HepG2 (cell line): ENCODE data around the gene TAF6L. TPM values are rescaled to one million over a fixed set of nuclear protein-coding genes. Genes with fewer than 3 reads are reported as not detected.

Source experiments
- ARNT ChIP-seq: fragments of 450-650 bp; IDR thresholded peaks from 2 replicates; pipeline ENCODE4 v1.6.1; 2017
- CAMTA2 ChIP-seq: sonication (generic); formaldehyde crosslinking; IDR thresholded peaks from 2 replicates; pipeline ENCODE4 v1.4.0; 2020; ENCODE audit warnings: mild to moderate bottlenecking, missing genetic modification reagents, borderline replicate concordance
- DNMT1 ChIP-seq: sonication (generic); formaldehyde crosslinking; IDR thresholded peaks from 2 replicates; pipeline ENCODE4 v1.5.1; 2020; ENCODE audit warnings: mild to moderate bottlenecking, missing genetic modification reagents
- GFI1 ChIP-seq: sonication (generic); formaldehyde crosslinking; IDR thresholded peaks from 2 replicates; pipeline ENCODE4 v1.5.0; 2020; ENCODE audit warnings: missing genetic modification reagents, mild to moderate bottlenecking, borderline replicate concordance
- HINFP ChIP-seq: sonication (generic); formaldehyde crosslinking; IDR thresholded peaks from 2 replicates; pipeline ENCODE4 v1.4.0; 2020; ENCODE audit warnings: low read depth, mild to moderate bottlenecking, missing genetic modification reagents
- MTA3 ChIP-seq: sonication (generic); formaldehyde crosslinking; IDR thresholded peaks from 2 replicates; pipeline ENCODE4 v1.4.0; 2020; ENCODE audit warnings: missing genetic modification reagents
- PRMT3 ChIP-seq: sonication (generic); formaldehyde crosslinking; IDR thresholded peaks from 2 replicates; pipeline ENCODE4 v1.8.1; 2022; ENCODE audit warnings: low read depth, mild to moderate bottlenecking, moderate library complexity, missing genetic modification reagents, borderline replicate concordance
- RERE ChIP-seq: IDR thresholded peaks from 2 replicates; pipeline ENCODE4 v1.6.1; 2016; ENCODE audit warnings: low read depth, missing genetic modification reagents, missing compliant biosample characterization
- SMAD9 ChIP-seq: sonication (generic); formaldehyde crosslinking; IDR thresholded peaks from 2 replicates; pipeline ENCODE4 v1.5.1; 2020; ENCODE audit warnings: mild to moderate bottlenecking, missing genetic modification reagents
- SNAI1 ChIP-seq: sonication (generic); formaldehyde crosslinking; IDR thresholded peaks from 2 replicates; pipeline ENCODE4 v1.5.0; 2020; ENCODE audit warnings: mild to moderate bottlenecking, missing genetic modification reagents, borderline replicate concordance
- SUZ12 ChIP-seq: fragments of 150-350 bp; IDR thresholded peaks from 2 replicates; pipeline ENCODE4 v1.6.1; 2014; ENCODE audit warnings: low read depth, low read length
- ZFP62 ChIP-seq: sonication (generic); formaldehyde crosslinking; IDR thresholded peaks from 2 replicates; pipeline ENCODE4 v1.4.0; 2020; ENCODE audit warnings: missing genetic modification reagents
- ZNF430 ChIP-seq: sonication (generic); formaldehyde crosslinking; IDR thresholded peaks from 2 replicates; pipeline ENCODE4 v1.9.0; 2021; ENCODE audit warnings: mild to moderate bottlenecking, missing genetic modification reagents
- ZUFSP ChIP-seq: sonication (generic); formaldehyde crosslinking; IDR thresholded peaks from 2 replicates; pipeline ENCODE4 v1.9.0; 2021; ENCODE audit warnings: missing genetic modification reagents, mild to moderate bottlenecking, borderline replicate concordance
- polyA plus RNA-seq, 8 experiments: library from polyadenylated mRNA; depleted of rRNA in 3 of 8; stranded (reverse) in 7 of 8; unstranded in 1 of 8; fragments of >200 nt; fragmentation: Illumina TruSeq in 4 of 8; extraction: Trizol in 4 of 8; gene quantifications; 2 replicates each; pipeline versions ENCODE4 v1.2.1 to v1.2.3, GENCODE V29; 2011 to 2016; ENCODE audit warnings: low read depth in 4 of 8, missing spikeins in 1 of 8, mixed read lengths in 1 of 8; ENCODE audit not compliant: insufficient read depth in 1 of 8
- total RNA-seq, 5 experiments: library from RNA; depleted of rRNA; stranded (reverse); fragments of >200 nt; fragmentation: Illumina TruSeq; extraction: Trizol; gene quantifications; 2 replicates each; pipeline ENCODE4 v1.2.3, GENCODE V29; 2016; ENCODE audit warnings: low read depth in 1 of 5
- TF ChIP-seq, protein P1 (sequence below): sonication (generic); formaldehyde crosslinking; IDR thresholded peaks from 2 replicates; pipeline ENCODE4 v1.4.0; 2020; ENCODE audit warnings: mild to moderate bottlenecking, missing genetic modification reagents

TAF6L gene
- total and polyA plus RNA-seq, 2 of the 13 experiments (the other 11 are each of a cell fraction or from before 2014, with no cell fraction given), result 12.6 to 19.4 TPM

DNA sequence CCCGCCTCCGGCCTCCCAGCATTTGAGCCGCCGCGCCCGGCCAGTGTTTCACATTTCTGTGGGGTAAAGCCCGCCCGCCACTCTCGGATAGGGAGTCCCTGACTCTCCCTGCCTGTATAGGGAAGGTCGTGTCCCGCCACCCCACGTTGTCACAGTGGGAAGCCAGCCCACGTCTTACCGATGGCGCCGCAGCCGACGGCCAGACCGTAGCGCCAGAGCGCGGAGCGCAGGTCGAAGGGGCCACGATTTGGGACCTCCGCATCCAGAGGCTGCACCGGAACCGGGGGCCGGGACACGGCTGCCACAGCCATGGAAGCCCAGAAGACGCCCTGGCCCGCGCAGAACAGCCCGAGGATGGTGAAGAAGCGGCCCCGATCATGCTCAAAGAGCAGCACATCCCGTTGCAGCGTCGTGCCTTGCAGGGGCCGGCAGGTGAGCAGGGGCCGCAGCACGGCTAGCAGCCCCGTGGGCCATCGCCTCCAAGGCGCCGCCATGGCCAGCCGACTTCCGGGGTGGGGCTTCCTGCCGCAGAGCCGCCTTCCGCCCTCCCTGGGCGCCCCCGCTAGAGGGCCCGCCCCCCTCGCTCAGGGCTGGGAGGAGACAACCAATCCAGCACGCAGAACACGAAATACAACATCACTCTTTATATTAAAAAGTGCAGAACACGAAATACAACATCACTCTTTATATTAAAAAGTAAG lies 20.5 kb downstream of the TAF6L start, which contains the start of gene TMEM223 (continued):
- no peak for TF ChIP-seq PRMT3 (CRISPR knock-in tag)
- no peak for TF ChIP-seq HINFP (CRISPR knock-in tag)
- TF ChIP-seq GFI1 (CRISPR knock-in tag), result peak; percentile 71
- no peak for TF ChIP-seq CAMTA2 (CRISPR knock-in tag)
- no peak for TF ChIP-seq DNMT1 (CRISPR knock-in tag)
- TF ChIP-seq, protein P1, sequence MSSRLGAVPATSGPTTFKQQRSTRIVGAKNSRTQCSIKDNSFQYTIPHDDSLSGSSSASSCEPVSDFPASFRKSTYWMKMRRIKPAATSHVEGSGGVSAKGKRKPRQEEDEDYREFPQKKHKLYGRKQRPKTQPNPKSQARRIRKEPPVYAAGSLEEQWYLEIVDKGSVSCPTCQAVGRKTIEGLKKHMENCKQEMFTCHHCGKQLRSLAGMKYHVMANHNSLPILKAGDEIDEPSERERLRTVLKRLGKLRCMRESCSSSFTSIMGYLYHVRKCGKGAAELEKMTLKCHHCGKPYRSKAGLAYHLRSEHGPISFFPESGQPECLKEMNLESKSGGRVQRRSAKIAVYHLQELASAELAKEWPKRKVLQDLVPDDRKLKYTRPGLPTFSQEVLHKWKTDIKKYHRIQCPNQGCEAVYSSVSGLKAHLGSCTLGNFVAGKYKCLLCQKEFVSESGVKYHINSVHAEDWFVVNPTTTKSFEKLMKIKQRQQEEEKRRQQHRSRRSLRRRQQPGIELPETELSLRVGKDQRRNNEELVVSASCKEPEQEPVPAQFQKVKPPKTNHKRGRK, result no peak
- peak; percentile 79; the same call in 1 of the 2 replicates for TF ChIP-seq SMAD9 (CRISPR knock-in tag)
- TF ChIP-seq MTA3, result no peak
- TF ChIP-seq SNAI1 (CRISPR knock-in tag), result no peak
- no peak for TF ChIP-seq ARNT
- TF ChIP-seq SUZ12, result no peak
- peak; percentile 55; the same call in 1 of the 2 replicates for TF ChIP-seq ZNF430 (CRISPR knock-in tag)
- TF ChIP-seq ZFP62 (CRISPR knock-in tag), result no peak
- 0 out of 2 replicates have a peak, but pooled peaks have one; percentile 43 for TF ChIP-seq RERE (CRISPR knock-in tag)
- TF ChIP-seq ZUFSP (CRISPR knock-in tag), result no peak
